OCI-LY1 (cell line): ENCODE results near the gene HDLBP.

Source experiments
- H2AFZ ChIP-seq: fragments of 200-600 bp; sonication (generic), shearing (Covaris generic); 2 replicates; pipeline ENCODE4 v1.6.0; 2014; ENCODE audit warnings: antibody characterized with exemption, mild to moderate bottlenecking, low read length
- H3F3A ChIP-seq: fragments of 200-600 bp; sonication (generic), shearing (Covaris generic); 2 replicates; pipeline ENCODE4 v1.6.0; 2014; ENCODE audit warnings: mild to moderate bottlenecking, antibody characterized with exemption, low read length, moderate library complexity; ENCODE audit not compliant: insufficient read depth
- H3K27ac ChIP-seq: fragments of 200-600 bp; sonication (generic); 2 replicates; pipeline ENCODE4 v1.5.1; 2014; ENCODE audit warnings: low read length, mixed run types, mild to moderate bottlenecking, low read depth; ENCODE audit not compliant: poor library complexity, severe bottlenecking
- H3K27me3 ChIP-seq: fragments of 200-600 bp; sonication (generic); 2 replicates; pipeline ENCODE4 v1.6.0; 2014; ENCODE audit warnings: antibody characterized with exemption, mild to moderate bottlenecking, low read length, moderate library complexity; ENCODE audit not compliant: insufficient read depth
- H3K36me3 ChIP-seq: fragments of 200-600 bp; sonication (generic); 2 replicates; pipeline ENCODE4 v1.6.1; 2014; ENCODE audit warnings: mild to moderate bottlenecking, antibody characterized with exemption, low read length, moderate library complexity, mixed read lengths; ENCODE audit not compliant: insufficient read depth
- H3K4me1 ChIP-seq: fragments of 200-600 bp; sonication (generic); 2 replicates; pipeline ENCODE4 v1.5.1; 2014; ENCODE audit warnings: mild to moderate bottlenecking, low read length, moderate library complexity; ENCODE audit not compliant: insufficient read depth, severe bottlenecking
- H3K4me2 ChIP-seq: fragments of 200-600 bp; sonication (generic), shearing (Covaris generic); 2 replicates; pipeline ENCODE4 v1.6.1; 2014; ENCODE audit warnings: low read length
- H3K4me3 ChIP-seq: fragments of 200-600 bp; sonication (generic); 2 replicates; pipeline ENCODE4 v1.5.1; 2014; ENCODE audit warnings: low read length, low read depth, mild to moderate bottlenecking, mixed read lengths; ENCODE audit not compliant: poor library complexity, severe bottlenecking
- H3K79me2 ChIP-seq: fragments of 200-600 bp; shearing (Covaris generic); 2 replicates; pipeline ENCODE4 v1.6.1; 2016; ENCODE audit warnings: mixed run types, low read length, mixed read lengths; ENCODE audit not compliant: insufficient read depth
- H3K9ac ChIP-seq: fragments of 200-600 bp; sonication (generic), shearing (Covaris generic); 2 replicates; pipeline ENCODE4 v1.6.1; 2014; ENCODE audit warnings: mild to moderate bottlenecking, low read length, mixed read lengths
- H3K9me2 ChIP-seq: fragments of 200-600 bp; sonication (generic), shearing (Covaris generic); 2 replicates; pipeline ENCODE4 v1.6.1; 2014; ENCODE audit warnings: low read depth, mild to moderate bottlenecking, low read length, mixed read lengths
- H3K9me3 ChIP-seq: fragments of 200-600 bp; shearing (Covaris generic); 2 replicates; pipeline ENCODE4 v1.6.1; 2014; ENCODE audit warnings: low read length, mixed read lengths
- H4K20me1 ChIP-seq: fragments of 200-600 bp; sonication (generic), shearing (Covaris generic); 2 replicates; pipeline ENCODE4 v1.6.0; 2016; ENCODE audit warnings: mild to moderate bottlenecking, low read length; ENCODE audit not compliant: insufficient read depth
- CTCF ChIP-seq: fragments of 200-600 bp; sonication (generic), shearing (Covaris generic); IDR thresholded peaks from 2 replicates; pipeline ENCODE4 v1.5.1; 2017; ENCODE audit warnings: mild to moderate bottlenecking, antibody characterized with exemption, low read length, moderate library complexity, mixed read lengths
- EZH2 ChIP-seq: fragments of 200-600 bp; sonication (generic), shearing (Covaris generic); IDR thresholded peaks from 2 replicates; pipeline ENCODE4 v1.8.0; 2017; ENCODE audit warnings: borderline replicate concordance, mixed run types, mild to moderate bottlenecking, antibody characterized with exemption, low read length, moderate library complexity, mixed read lengths

The HDLBP gene

GRCh38 chr2:241224018-241224850, 91.2 kb downstream of the HDLBP start:
- H3F3A ChIP-seq = 0 out of 2 replicates have a peak, but pooled peaks cover 1% of the 10 kb centered on the region
- no peak for TF ChIP-seq EZH2
- no peak for TF ChIP-seq CTCF
- H3K9me2 ChIP-seq = no peaks in the 10 kb centered on the region
- peaks cover 5% of the 10 kb centered on the region for H3K4me1 ChIP-seq
- no peak overlapping the region for H3K9ac ChIP-seq
- H3K36me3 ChIP-seq = peaks cover 33% of the 10 kb centered on the region
- H3K27ac ChIP-seq = no peak overlapping the region
- no peak overlapping the region for H2AFZ ChIP-seq
- H3K79me2 ChIP-seq = no peaks in the 10 kb centered on the region
- 0 out of 2 replicates have a peak, but pooled peaks cover 3% of the 10 kb centered on the region for H3K9me3 ChIP-seq
- no peak overlapping the region for H3K4me2 ChIP-seq
- H3K4me3 ChIP-seq = no peak overlapping the region
- H4K20me1 ChIP-seq = no peaks in the 10 kb centered on the region
- H3K27me3 ChIP-seq = no peaks in the 10 kb centered on the region

DNA sequence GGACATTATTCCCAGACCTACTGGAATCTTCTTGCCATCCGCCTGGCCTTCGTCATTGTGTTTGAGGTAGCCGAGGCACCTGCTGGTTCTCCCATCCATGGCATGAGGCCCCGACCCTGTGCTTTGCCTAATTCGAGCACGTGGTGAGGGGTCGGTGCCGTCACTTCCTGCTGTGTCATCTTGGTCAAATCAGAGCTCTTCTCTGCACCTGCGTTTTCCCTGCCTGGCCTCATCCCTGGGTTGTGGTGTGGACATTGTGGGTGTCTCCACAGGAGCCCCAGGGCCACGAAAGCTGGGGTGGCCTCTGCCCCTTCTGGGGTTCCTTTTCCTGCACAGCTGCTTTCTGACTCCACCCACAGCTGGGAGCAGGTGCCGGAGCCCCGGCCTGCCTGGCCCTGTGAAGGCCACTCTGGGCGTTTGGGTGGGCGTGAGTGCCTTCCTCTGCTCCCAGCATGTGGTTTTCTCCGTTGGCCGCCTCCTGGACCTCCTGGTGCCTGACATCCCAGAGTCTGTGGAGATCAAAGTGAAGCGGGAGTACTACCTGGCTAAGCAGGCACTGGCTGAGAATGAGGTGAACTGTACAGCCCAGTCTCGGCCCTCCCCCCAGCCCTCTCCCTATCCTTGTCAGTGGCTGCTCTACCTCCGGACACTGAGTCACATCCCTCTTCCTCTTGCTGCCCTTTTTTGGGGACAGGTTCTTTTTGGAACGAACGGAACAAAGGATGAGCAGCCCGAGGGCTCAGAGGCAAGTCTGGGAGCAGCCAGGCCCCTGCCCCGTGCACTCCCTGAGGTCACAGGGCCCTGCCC, 92.1 kb downstream of the HDLBP start:
- Histone ChIP-seq H3K4me2 (no peak overlapping the region), H3K9me2 (no peaks in the 10 kb centered on the region), H3F3A (0 out of 2 replicates have a peak, but pooled peaks cover 4% of the 10 kb centered on the region), H3K36me3 (peaks cover 25% of the 10 kb centered on the region), H3K27me3 (no peaks in the 10 kb centered on the region), H3K9ac (no peak overlapping the region), H2AFZ (no peak overlapping the region), H3K9me3 (0 out of 2 replicates have a peak, but pooled peaks cover 3% of the 10 kb centered on the region), H3K27ac (no peak overlapping the region), H3K79me2 (no peaks in the 10 kb centered on the region), H3K4me1 (peaks cover 13% of the 10 kb centered on the region), H3K4me3 (no peak overlapping the region), H4K20me1 (no peaks in the 10 kb centered on the region)
- no peak for TF ChIP-seq CTCF

- H3K9ac ChIP-seq = no peak overlapping the region
- H3K4me1 ChIP-seq = peaks cover 20% of the 10 kb centered on the region
- H3K4me2 ChIP-seq = no peak overlapping the region
- H3K27me3 ChIP-seq = no peaks in the 10 kb centered on the region
- H3K27ac ChIP-seq = no peak overlapping the region
- 0 out of 2 replicates have a peak, but pooled peaks cover 4% of the 10 kb centered on the region for H3F3A ChIP-seq
- no peaks in the 10 kb centered on the region for H3K9me2 ChIP-seq
- 0 out of 2 replicates have a peak, but pooled peaks cover 3% of the 10 kb centered on the region for H3K9me3 ChIP-seq
- no peak overlapping the region for H3K4me3 ChIP-seq
- no peaks in the 10 kb centered on the region for H3K79me2 ChIP-seq
- no peak overlapping the region for H2AFZ ChIP-seq
- H4K20me1 ChIP-seq = no peaks in the 10 kb centered on the region
- no peaks in the 10 kb centered on the region; the same call in 1 of the 2 replicates for H3K36me3 ChIP-seq
- no peak for TF ChIP-seq CTCF
- TF ChIP-seq EZH2 = no peak
Measured at GRCh38 chr2:241219856-241220356, 95.6 kb downstream of the HDLBP start.
